Neuron (in vitro differentiated cells): ENCODE results near the gene PADI2.

Source experiments
- H2AFZ ChIP-seq: one replicate; pipeline ENCODE4 v1.6.1; 2013; ENCODE audit warnings: low read depth, mild to moderate bottlenecking, inconsistent platforms, low read length, moderate library complexity
- H3K27me3 ChIP-seq: one replicate; pipeline ENCODE4 v1.6.1; 2013; ENCODE audit warnings: low read length; ENCODE audit not compliant: insufficient read depth
- H3K36me3 ChIP-seq: one replicate; pipeline ENCODE4 v1.6.1; 2013; ENCODE audit warnings: low read length; ENCODE audit not compliant: insufficient read depth
- H3K4me1 ChIP-seq: one replicate; pipeline ENCODE4 v1.6.1; 2013; ENCODE audit warnings: low read length; ENCODE audit not compliant: insufficient read depth
- H3K4me3 ChIP-seq: 2 replicates; pipeline ENCODE4 v1.5.1; 2013; ENCODE audit warnings: mild to moderate bottlenecking, low read length, moderate library complexity
- H3K9me3 ChIP-seq: one replicate; pipeline ENCODE4 v1.6.1; 2013; ENCODE audit warnings: low read length

The PADI2 gene

GRCh38 chr1:17118268-17118667 is 983 bp downstream of the PADI2 start:
- H3K4me1 ChIP-seq = peaks cover 9% of the 10 kb centered on the region
- no peaks in the 10 kb centered on the region for H3K36me3 ChIP-seq
- H3K9me3 ChIP-seq = no peaks in the 10 kb centered on the region
- peaks cover 64% of the 10 kb centered on the region for H3K27me3 ChIP-seq
- H3K4me3 ChIP-seq = no peak overlapping the region
- H2AFZ ChIP-seq = no peak overlapping the region

- Histone ChIP-seq H3K4me1 (peaks cover 9% of the 10 kb centered on the region), H3K27me3 (peaks cover 61% of the 10 kb centered on the region), H3K9me3 (no peaks in the 10 kb centered on the region), H3K4me3 (no peak overlapping the region), H3K36me3 (no peaks in the 10 kb centered on the region), H2AFZ (no peak overlapping the region)
These were observed 1.6 kb downstream of the PADI2 start for GRCh38 chr1:17117451-17118265.

GRCh38 chr1:17116643-17117042 is 2.6 kb downstream of the PADI2 start:
- no peaks in the 10 kb centered on the region for H3K36me3 ChIP-seq
- peaks cover 54% of the 10 kb centered on the region for H3K27me3 ChIP-seq

GRCh38 chr1:17113963-17114362 is 5.3 kb downstream of the PADI2 start:
- Histone ChIP-seq H3K36me3 (no peaks in the 10 kb centered on the region), H3K4me1 (peaks cover 3% of the 10 kb centered on the region), H3K9me3 (no peaks in the 10 kb centered on the region), H3K4me3 (no peak overlapping the region), H2AFZ (no peak overlapping the region), H3K27me3 (peaks cover 29% of the 10 kb centered on the region)

More at GRCh38 chr1:17116643-17117042, 2.6 kb downstream of the PADI2 start:
- Histone ChIP-seq H3K9me3 (no peaks in the 10 kb centered on the region), H3K4me1 (peaks cover 9% of the 10 kb centered on the region), H2AFZ (no peak overlapping the region), H3K4me3 (no peak overlapping the region)

GRCh38 chr1:17112496-17113236 is 6.6 kb downstream of the PADI2 start:
- no peaks in the 10 kb centered on the region for H3K4me1 ChIP-seq

GRCh38 chr1:17112076-17112475 is 7.2 kb downstream of the PADI2 start:
- Histone ChIP-seq H3K9me3 (no peaks in the 10 kb centered on the region), H3K4me3 (no peak overlapping the region), H3K27me3 (peaks cover 15% of the 10 kb centered on the region), H3K4me1 (no peaks in the 10 kb centered on the region), H3K36me3 (no peaks in the 10 kb centered on the region), H2AFZ (no peak overlapping the region)

More at GRCh38 chr1:17112496-17113236, 6.6 kb downstream of the PADI2 start:
- H3K27me3 ChIP-seq = peaks cover 19% of the 10 kb centered on the region
- no peak overlapping the region for H2AFZ ChIP-seq
- H3K9me3 ChIP-seq = no peaks in the 10 kb centered on the region
- H3K4me3 ChIP-seq = no peak overlapping the region
- no peaks in the 10 kb centered on the region for H3K36me3 ChIP-seq

GRCh38 chr1:17110555-17110926 is 8.7 kb downstream of the PADI2 start:
- Histone ChIP-seq H3K27me3 (peaks cover 9% of the 10 kb centered on the region), H3K4me1 (no peaks in the 10 kb centered on the region), H2AFZ (no peak overlapping the region), H3K9me3 (no peaks in the 10 kb centered on the region), H3K36me3 (no peaks in the 10 kb centered on the region), H3K4me3 (no peak overlapping the region)

- Histone ChIP-seq H3K27me3 (peaks cover 9% of the 10 kb centered on the region), H3K4me1 (no peaks in the 10 kb centered on the region), H3K4me3 (no peak overlapping the region), H3K36me3 (no peaks in the 10 kb centered on the region), H3K9me3 (no peaks in the 10 kb centered on the region), H2AFZ (no peak overlapping the region)
These were observed 9.2 kb downstream of the PADI2 start for GRCh38 chr1:17109892-17110554.

GRCh38 chr1:17108786-17109185 is 10.5 kb downstream of the PADI2 start:
- no peaks in the 10 kb centered on the region for H3K36me3 ChIP-seq
- no peaks in the 10 kb centered on the region for H3K9me3 ChIP-seq
- peaks cover 9% of the 10 kb centered on the region for H3K27me3 ChIP-seq
- H3K4me3 ChIP-seq = no peak overlapping the region
- no peaks in the 10 kb centered on the region for H3K4me1 ChIP-seq
- no peak overlapping the region for H2AFZ ChIP-seq

- Histone ChIP-seq H3K27me3 (peaks cover 9% of the 10 kb centered on the region), H3K9me3 (no peaks in the 10 kb centered on the region), H3K4me1 (no peaks in the 10 kb centered on the region), H3K4me3 (no peak overlapping the region), H3K36me3 (no peaks in the 10 kb centered on the region), H2AFZ (no peak overlapping the region)
These were observed 10.9 kb downstream of the PADI2 start for GRCh38 chr1:17108360-17108759.

GRCh38 chr1:17104782-17105181 is 14.5 kb downstream of the PADI2 start:
- no peaks in the 10 kb centered on the region for H3K36me3 ChIP-seq
- no peak overlapping the region for H2AFZ ChIP-seq
- no peak overlapping the region for H3K4me3 ChIP-seq
- H3K9me3 ChIP-seq = no peaks in the 10 kb centered on the region
- H3K4me1 ChIP-seq = no peaks in the 10 kb centered on the region
- peaks cover 9% of the 10 kb centered on the region for H3K27me3 ChIP-seq

- Histone ChIP-seq H3K9me3 (no peaks in the 10 kb centered on the region), H3K4me3 (no peak overlapping the region), H3K4me1 (no peaks in the 10 kb centered on the region), H2AFZ (no peak overlapping the region), H3K27me3 (peaks cover 16% of the 10 kb centered on the region), H3K36me3 (no peaks in the 10 kb centered on the region)
These were observed 17.0 kb downstream of the PADI2 start for GRCh38 chr1:17102232-17102631.

GRCh38 chr1:17101261-17101660 is 18.0 kb downstream of the PADI2 start:
- H3K36me3 ChIP-seq = no peaks in the 10 kb centered on the region
- peaks cover 9% of the 10 kb centered on the region for H3K27me3 ChIP-seq
- no peaks in the 10 kb centered on the region for H3K4me1 ChIP-seq
- no peak overlapping the region for H2AFZ ChIP-seq
- no peak overlapping the region for H3K4me3 ChIP-seq
- no peaks in the 10 kb centered on the region for H3K9me3 ChIP-seq
